ENCODE results near the gene ZWILCH. TPM values are rescaled to one million over a fixed set of nuclear protein-coding genes. Genes with fewer than 3 reads are reported as not detected.

The ZWILCH gene
- total and polyA plus RNA-seq, 4 donors, result 3.2 to 9.9 (median 6.1) TPM

DNA sequence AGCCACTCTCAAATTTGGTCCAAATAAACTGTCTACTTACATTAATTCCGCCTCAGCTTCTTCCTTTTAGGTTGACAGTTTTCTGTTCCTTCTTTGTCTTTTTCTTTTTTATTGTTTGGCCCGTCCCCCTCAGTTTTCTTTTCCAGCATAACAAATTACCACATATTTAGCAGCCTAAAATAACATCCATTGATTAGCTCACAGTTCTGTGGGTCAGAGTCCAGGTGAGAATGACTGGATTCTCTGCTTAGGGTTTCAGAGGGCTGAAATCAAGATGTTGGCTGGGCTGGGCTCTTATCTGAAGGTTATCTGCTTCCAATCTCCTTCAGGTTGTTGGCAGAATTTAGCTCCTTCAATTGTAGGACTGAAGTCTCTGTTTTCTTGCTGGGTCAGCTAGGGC, 85.3 kb downstream of the ZWILCH start:
- H3K9me3 ChIP-seq (ENCODE audit: control insufficient read depth in 4 of 4, insufficient read depth in 3 of 4, low read length in 3 of 4), result peaks cover 0 to 5% (median 0%) of the 10 kb centered on the region in 4 donors
- H3K27me3 ChIP-seq (ENCODE audit: control insufficient read depth in 3 of 3, insufficient read depth in 3 of 3, low read length in 2 of 3), result no peaks in the 10 kb centered on the region
- WGBS, 2 donors, result 87 to 92% methylated on average over 2 of the region's 2 CpGs
- no peaks in the 10 kb centered on the region for H3K36me3 ChIP-seq (ENCODE audit: control insufficient read depth in 4 of 4, insufficient read depth in 4 of 4, low read length in 4 of 4)
- no peak overlapping the region for H3K9ac ChIP-seq (ENCODE audit: insufficient read depth in 1 of 2, low read length in 2 of 2)
- H3K4me1 ChIP-seq (ENCODE audit: control insufficient read depth in 5 of 5, insufficient read depth in 5 of 5, low read length in 5 of 5), result peaks cover 0 to 8% (median 4%) of the 10 kb centered on the region in 5 donors
- TF ChIP-seq, protein P1, sequence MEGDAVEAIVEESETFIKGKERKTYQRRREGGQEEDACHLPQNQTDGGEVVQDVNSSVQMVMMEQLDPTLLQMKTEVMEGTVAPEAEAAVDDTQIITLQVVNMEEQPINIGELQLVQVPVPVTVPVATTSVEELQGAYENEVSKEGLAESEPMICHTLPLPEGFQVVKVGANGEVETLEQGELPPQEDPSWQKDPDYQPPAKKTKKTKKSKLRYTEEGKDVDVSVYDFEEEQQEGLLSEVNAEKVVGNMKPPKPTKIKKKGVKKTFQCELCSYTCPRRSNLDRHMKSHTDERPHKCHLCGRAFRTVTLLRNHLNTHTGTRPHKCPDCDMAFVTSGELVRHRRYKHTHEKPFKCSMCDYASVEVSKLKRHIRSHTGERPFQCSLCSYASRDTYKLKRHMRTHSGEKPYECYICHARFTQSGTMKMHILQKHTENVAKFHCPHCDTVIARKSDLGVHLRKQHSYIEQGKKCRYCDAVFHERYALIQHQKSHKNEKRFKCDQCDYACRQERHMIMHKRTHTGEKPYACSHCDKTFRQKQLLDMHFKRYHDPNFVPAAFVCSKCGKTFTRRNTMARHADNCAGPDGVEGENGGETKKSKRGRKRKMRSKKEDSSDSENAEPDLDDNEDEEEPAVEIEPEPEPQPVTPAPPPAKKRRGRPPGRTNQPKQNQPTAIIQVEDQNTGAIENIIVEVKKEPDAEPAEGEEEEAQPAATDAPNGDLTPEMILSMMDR (IDR thresholded peaks at IDR 0.05; ENCODE audit: control extremely low read depth, extremely low read depth), result no peak
- H3K4me3 ChIP-seq, result no peak overlapping the region
- DNase-seq (no peak), ATAC-seq (ENCODE audit: insufficient read depth, low FRiP score) (no peak)
- no peak overlapping the region for H3K27ac ChIP-seq (ENCODE audit: low read depth in 1 of 2, low read length in 1 of 2)

DNA sequence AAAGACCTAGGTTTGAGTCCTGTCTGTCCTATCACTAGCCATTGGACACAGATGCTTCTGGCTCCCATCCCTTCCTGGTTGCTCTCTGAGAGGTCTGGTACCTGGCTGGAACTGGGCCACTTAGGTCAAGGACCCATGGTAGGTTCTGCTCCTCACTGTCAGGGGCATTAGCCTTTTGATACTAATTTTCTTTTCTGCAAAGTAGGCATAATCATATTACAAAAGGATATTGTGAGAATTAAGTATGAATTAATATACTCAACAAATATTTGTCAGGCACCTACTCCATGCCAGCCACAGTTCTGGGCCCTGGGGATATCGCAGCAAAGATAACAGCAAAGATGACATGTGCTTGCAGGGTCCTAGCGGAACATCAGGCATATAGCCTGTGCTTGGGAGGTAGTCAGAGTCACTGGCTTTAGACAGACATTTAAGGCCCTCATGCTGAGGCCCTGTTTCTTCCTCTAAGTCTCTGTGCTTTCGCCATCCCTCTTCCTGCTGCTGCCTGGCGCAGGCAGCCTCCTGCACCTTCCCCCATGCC, 86.3 kb downstream of the ZWILCH start:
- ATAC-seq (ENCODE audit: insufficient read depth, low FRiP score), result no peak
- DNase-seq, result no peak
- Histone ChIP-seq H3K27me3 (ENCODE audit: control insufficient read depth in 3 of 3, insufficient read depth in 3 of 3, low read length in 2 of 3) (no peaks in the 10 kb centered on the region), H3K9me3 (ENCODE audit: control insufficient read depth in 4 of 4, insufficient read depth in 3 of 4, low read length in 3 of 4) (peaks cover 0 to 5% (median 0%) of the 10 kb centered on the region in 4 donors), H3K36me3 (ENCODE audit: control insufficient read depth in 4 of 4, insufficient read depth in 4 of 4, low read length in 4 of 4) (no peaks in the 10 kb centered on the region), H3K4me3 (no peak overlapping the region), H3K4me1 (ENCODE audit: control insufficient read depth in 5 of 5, insufficient read depth in 5 of 5, low read length in 5 of 5) (peaks cover 0 to 8% (median 4%) of the 10 kb centered on the region in 5 donors), H3K27ac (ENCODE audit: low read depth in 1 of 2, low read length in 1 of 2) (no peak overlapping the region), H3K9ac (ENCODE audit: insufficient read depth in 1 of 2, low read length in 2 of 2) (no peak overlapping the region)
- TF ChIP-seq, protein P1 (IDR thresholded peaks at IDR 0.05; ENCODE audit: control extremely low read depth, extremely low read depth), result no peak
- 66 to 86% methylated on average over 4 of the region's 4 CpGs for whole genome bisulfite sequencing, 2 donors

DNA sequence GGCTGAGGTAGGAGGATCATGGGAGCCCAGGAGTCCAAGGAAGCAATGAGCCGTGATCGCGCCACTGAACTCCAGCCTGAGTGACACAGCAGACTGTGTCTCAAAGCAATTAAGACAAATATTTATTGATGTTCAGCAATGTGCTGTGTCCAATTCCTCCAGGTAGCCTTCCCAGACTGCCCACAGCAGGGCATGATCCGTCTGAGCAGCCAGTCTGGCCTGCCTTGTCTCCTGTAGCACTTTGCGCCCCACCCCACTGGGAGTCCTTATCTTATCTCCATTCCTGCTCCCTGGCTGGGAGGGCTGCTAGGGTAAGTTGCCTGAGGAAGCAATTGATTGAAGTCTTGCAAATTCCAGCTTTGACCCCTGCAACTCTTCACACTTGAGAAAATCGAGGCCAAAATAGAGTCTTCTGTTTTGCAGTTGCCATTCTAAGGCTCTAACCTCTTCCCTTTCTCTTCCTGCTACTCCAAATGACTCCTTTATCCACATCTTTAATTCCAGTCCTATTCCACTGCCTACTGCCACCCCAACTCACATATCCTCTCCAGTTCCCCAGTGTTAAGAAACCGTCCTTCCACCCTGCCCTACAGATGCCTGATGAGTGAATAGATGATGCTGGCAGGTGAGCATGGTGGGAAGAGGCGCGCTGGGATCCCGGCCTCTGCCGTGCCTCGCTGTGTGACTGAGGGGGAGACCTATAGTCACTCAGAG, 87.5 kb downstream of the ZWILCH start:
- no peak overlapping the region for H3K9ac ChIP-seq (ENCODE audit: insufficient read depth in 1 of 2, low read length in 2 of 2)
- no peak overlapping the region for H3K4me3 ChIP-seq
- H3K4me1 ChIP-seq (ENCODE audit: control insufficient read depth in 5 of 5, insufficient read depth in 5 of 5, low read length in 5 of 5), result peaks cover 0 to 7% (median 4%) of the 10 kb centered on the region in 5 donors
- no peaks in the 10 kb centered on the region for H3K36me3 ChIP-seq (ENCODE audit: control insufficient read depth in 4 of 4, insufficient read depth in 4 of 4, low read length in 4 of 4)
- DNase-seq, result no peak
- H3K9me3 ChIP-seq (ENCODE audit: control insufficient read depth in 4 of 4, insufficient read depth in 3 of 4, low read length in 3 of 4), result peaks cover 0 to 5% (median 0%) of the 10 kb centered on the region in 4 donors
- TF ChIP-seq, protein P1 (IDR thresholded peaks at IDR 0.05; ENCODE audit: control extremely low read depth, extremely low read depth), result no peak
- H3K27me3 ChIP-seq (ENCODE audit: control insufficient read depth in 3 of 3, insufficient read depth in 3 of 3, low read length in 2 of 3), result no peaks in the 10 kb centered on the region
- H3K27ac ChIP-seq (ENCODE audit: low read depth in 1 of 2, low read length in 1 of 2), result no peak overlapping the region
- WGBS, 2 donors, result 87 to 91% methylated on average over 12 of the region's 12 CpGs
- no peak for ATAC-seq (ENCODE audit: insufficient read depth, low FRiP score)
